Neural cell (in vitro differentiated cells): Measurements from ENCODE around the gene RANBP10.

Experiments used
- CTCF ChIP-seq: fragments of 450-650 bp; IDR thresholded peaks from 2 replicates; pipeline ENCODE4 v1.5.1; 2014; ENCODE audit warnings: antibody characterized with exemption, mild to moderate bottlenecking, moderate library complexity; ENCODE audit not compliant: poor library complexity, severe bottlenecking
- EP300 ChIP-seq: fragments of 450-650 bp; conservative IDR thresholded peaks from 2 replicates; pipeline ENCODE4 v1.6.1; 2014; ENCODE audit warnings: antibody characterized with exemption, mild to moderate bottlenecking, moderate library complexity; ENCODE audit not compliant: poor library complexity, severe bottlenecking
- EZH2 ChIP-seq: fragments of 200-600, 300-800 bp; shearing (Covaris generic), sonication (generic); IDR thresholded peaks from 2 replicates; pipeline ENCODE4 v1.6.1; 2014; ENCODE audit warnings: antibody characterized with exemption, low read length, borderline replicate concordance, mild to moderate bottlenecking; ENCODE audit not compliant: insufficient read depth, poor library complexity, severe bottlenecking
- POLR2AphosphoS5 ChIP-seq: IDR thresholded peaks from 2 replicates; pipeline ENCODE4 v1.6.1; 2012
- RAD21 ChIP-seq: fragments of 450-650 bp; conservative IDR thresholded peaks from 2 replicates; pipeline ENCODE4 v1.6.1; 2014; ENCODE audit warnings: antibody characterized with exemption, mild to moderate bottlenecking, moderate library complexity
- REST ChIP-seq: IDR thresholded peaks from 2 replicates; pipeline ENCODE4 v1.6.1; 2012; ENCODE audit warnings: borderline replicate concordance
- SMC3 ChIP-seq: fragments of 450-650 bp; conservative IDR thresholded peaks from 2 replicates; pipeline ENCODE4 v1.6.1; 2014; ENCODE audit warnings: antibody characterized with exemption, mild to moderate bottlenecking, moderate library complexity; ENCODE audit not compliant: poor library complexity
- TAF1 ChIP-seq: IDR thresholded peaks from 2 replicates; pipeline ENCODE4 v1.6.1; 2012; ENCODE audit warnings: low read depth

GRCh38 chr16:67846063-67846319, 39.6 kb upstream of the RANBP10 start:
- TF ChIP-seq POLR2AphosphoS5 (no peak), CTCF (no peak), EZH2 (no peak), EP300 (no peak), RAD21 (no peak), REST (no peak), TAF1 (no peak), SMC3 (no peak)
